GM21381 (cell line): Measurements from ENCODE around the gene KLF9.

ENCODE experiments used
- ATAC-seq: cut with Tn5 transposase; IDR thresholded peaks from one replicate; pipeline ENCODE4 v1.9.1; 2021; ENCODE audit warnings: mild to moderate bottlenecking, moderate library complexity; ENCODE audit not compliant: unreplicated experiment

Gene KLF9

GRCh38 chr9:70367305-70367930 is 47.0 kb downstream of the KLF9 start:
- no peak for ATAC-seq

GRCh38 chr9:70363760-70364159 is 50.7 kb downstream of the KLF9 start:
- ATAC-seq: no peak

- ATAC-seq: no peak
These were observed 51.5 kb downstream of the KLF9 start for GRCh38 chr9:70362952-70363351.

- no peak for ATAC-seq
These were observed 58.7 kb downstream of the KLF9 start for GRCh38 chr9:70355801-70356200.

GRCh38 chr9:70352802-70353201 is 61.7 kb downstream of the KLF9 start:
- ATAC-seq: no peak

GRCh38 chr9:70352356-70352755 is 62.1 kb downstream of the KLF9 start:
- no peak for ATAC-seq

- ATAC-seq: no peak
These were observed 67.4 kb downstream of the KLF9 start for GRCh38 chr9:70347046-70347445.

- no peak for ATAC-seq
These were observed 73.9 kb downstream of the KLF9 start for GRCh38 chr9:70340572-70340971.
